ENCODE results near the gene AHCY.
"Not testable (repeated sequence)": the region's sequence is repeated elsewhere in the genome, so short reads cannot be mapped to it uniquely, and the experiment has no call there.

AHCY gene

DNA sequence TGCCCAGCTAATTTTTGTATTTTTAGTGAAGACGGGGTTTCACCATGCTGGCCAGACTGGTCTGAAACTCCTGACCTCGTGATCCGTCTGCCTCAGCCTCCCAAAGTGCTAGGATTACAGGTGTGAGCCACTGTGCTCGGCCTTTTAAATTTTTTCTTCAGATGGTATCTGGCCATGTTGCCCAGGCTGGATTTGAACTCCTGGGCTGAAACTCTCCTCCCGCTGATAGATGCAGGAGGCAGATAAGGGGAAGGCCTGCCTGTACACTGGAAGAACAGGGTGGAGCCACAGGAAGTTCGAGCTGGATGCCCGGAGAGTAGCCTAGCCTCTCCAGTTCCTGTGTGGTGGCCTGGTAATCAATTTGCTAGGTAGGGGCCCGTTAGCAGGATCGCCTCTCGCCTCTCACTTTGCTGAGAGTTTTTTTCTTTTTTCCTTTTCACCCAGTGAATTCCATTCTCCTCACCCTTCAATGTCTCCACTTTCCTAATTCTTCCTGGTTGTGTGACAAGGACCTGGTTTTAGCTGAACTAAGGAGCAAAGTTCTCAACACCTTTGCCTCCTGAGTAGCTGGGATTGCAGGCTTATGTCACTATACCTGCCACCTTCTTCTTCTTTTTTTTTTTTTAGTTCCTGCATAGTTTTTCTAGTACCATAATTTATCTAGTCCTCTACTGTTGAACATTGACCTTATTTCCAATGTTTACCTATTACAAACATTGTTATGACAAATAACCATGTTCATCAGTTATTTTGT lies 40.5 kb upstream of the AHCY start:
- no peaks in the 10 kb centered on the region for H3K36me3 ChIP-seq (ENCODE audit: insufficient read depth, insufficient read length, low read length)
- no peak overlapping the region for H3K9ac ChIP-seq (ENCODE audit: insufficient read length, low read depth)
- H3K27me3 ChIP-seq (ENCODE audit: insufficient read depth, insufficient read length): no peaks in the 10 kb centered on the region
- peaks cover 2% of the 10 kb centered on the region for H3K4me1 ChIP-seq (ENCODE audit: insufficient read depth, insufficient read length)
- no peak for TF ChIP-seq SUZ12 (IDR thresholded peaks at IDR 0.05; ENCODE audit: extremely low read depth, insufficient read depth, insufficient read length)
- TF ChIP-seq YY1 (IDR thresholded peaks at IDR 0.05; ENCODE audit: insufficient read depth, insufficient read length): no peak
- TF ChIP-seq ZNF274 (IDR thresholded peaks at IDR 0.05; ENCODE audit: low read depth, low read length): no peak
- no peak for DNase-seq (ENCODE audit: low read depth, low spot score)
- H3K9me3 ChIP-seq (ENCODE audit: insufficient read depth, low read length): no peaks in the 10 kb centered on the region
- no peak overlapping the region for H3K4me3 ChIP-seq (ENCODE audit: insufficient read length, low read depth)

- H3K4me1 ChIP-seq (ENCODE audit: insufficient read depth, insufficient read length); H3K9ac ChIP-seq (ENCODE audit: insufficient read length, low read depth); H3K4me3 ChIP-seq (ENCODE audit: insufficient read length, low read depth); H3K9me3 ChIP-seq (ENCODE audit: insufficient read depth, low read length); H3K27me3 ChIP-seq (ENCODE audit: insufficient read depth, insufficient read length); H3K36me3 ChIP-seq (ENCODE audit: insufficient read depth, insufficient read length, low read length); DNase-seq (ENCODE audit: low read depth, low spot score): not testable (repeated sequence)
Measured at GRCh38 chr20:34341199-34341598, 38.0 kb upstream of the AHCY start.

- not testable (repeated sequence) for H3K36me3 ChIP-seq (ENCODE audit: insufficient read depth, insufficient read length, low read length); H3K9ac ChIP-seq (ENCODE audit: insufficient read length, low read depth); DNase-seq (ENCODE audit: low read depth, low spot score); H3K9me3 ChIP-seq (ENCODE audit: insufficient read depth, low read length); H3K27me3 ChIP-seq (ENCODE audit: insufficient read depth, insufficient read length); H3K4me1 ChIP-seq (ENCODE audit: insufficient read depth, insufficient read length); H3K4me3 ChIP-seq (ENCODE audit: insufficient read length, low read depth)
Measured at GRCh38 chr20:34340726-34341125, 37.6 kb upstream of the AHCY start.

- Histone ChIP-seq H3K4me3 (ENCODE audit: insufficient read length, low read depth) (no peak overlapping the region), H3K36me3 (ENCODE audit: insufficient read depth, insufficient read length, low read length) (no peaks in the 10 kb centered on the region), H3K9ac (ENCODE audit: insufficient read length, low read depth) (no peak overlapping the region), H3K9me3 (ENCODE audit: insufficient read depth, low read length) (no peaks in the 10 kb centered on the region), H3K27me3 (ENCODE audit: insufficient read depth, insufficient read length) (no peaks in the 10 kb centered on the region), H3K4me1 (ENCODE audit: insufficient read depth, insufficient read length) (no peaks in the 10 kb centered on the region)
- no peak for TF ChIP-seq YY1 (IDR thresholded peaks at IDR 0.05; ENCODE audit: insufficient read depth, insufficient read length)
- no peak for TF ChIP-seq ZNF274 (IDR thresholded peaks at IDR 0.05; ENCODE audit: low read depth, low read length)
- TF ChIP-seq SUZ12 (IDR thresholded peaks at IDR 0.05; ENCODE audit: extremely low read depth, insufficient read depth, insufficient read length): no peak
- DNase-seq (ENCODE audit: low read depth, low spot score): no peak
Measured at GRCh38 chr20:34337982-34338726, 35.0 kb upstream of the AHCY start.

GRCh38 chr20:34337544-34337943 lies 34.4 kb upstream of the AHCY start:
- Histone ChIP-seq H3K4me1 (ENCODE audit: insufficient read depth, insufficient read length) (no peaks in the 10 kb centered on the region), H3K9me3 (ENCODE audit: insufficient read depth, low read length) (peaks cover 2% of the 10 kb centered on the region; the same call in 1 of the 2 replicates), H3K36me3 (ENCODE audit: insufficient read depth, insufficient read length, low read length) (no peaks in the 10 kb centered on the region), H3K4me3 (ENCODE audit: insufficient read length, low read depth) (no peak overlapping the region), H3K9ac (ENCODE audit: insufficient read length, low read depth) (no peak overlapping the region), H3K27me3 (ENCODE audit: insufficient read depth, insufficient read length) (no peaks in the 10 kb centered on the region)
- no peak for DNase-seq (ENCODE audit: low read depth, low spot score)
- no peak for TF ChIP-seq ZNF274 (IDR thresholded peaks at IDR 0.05; ENCODE audit: low read depth, low read length)

DNA sequence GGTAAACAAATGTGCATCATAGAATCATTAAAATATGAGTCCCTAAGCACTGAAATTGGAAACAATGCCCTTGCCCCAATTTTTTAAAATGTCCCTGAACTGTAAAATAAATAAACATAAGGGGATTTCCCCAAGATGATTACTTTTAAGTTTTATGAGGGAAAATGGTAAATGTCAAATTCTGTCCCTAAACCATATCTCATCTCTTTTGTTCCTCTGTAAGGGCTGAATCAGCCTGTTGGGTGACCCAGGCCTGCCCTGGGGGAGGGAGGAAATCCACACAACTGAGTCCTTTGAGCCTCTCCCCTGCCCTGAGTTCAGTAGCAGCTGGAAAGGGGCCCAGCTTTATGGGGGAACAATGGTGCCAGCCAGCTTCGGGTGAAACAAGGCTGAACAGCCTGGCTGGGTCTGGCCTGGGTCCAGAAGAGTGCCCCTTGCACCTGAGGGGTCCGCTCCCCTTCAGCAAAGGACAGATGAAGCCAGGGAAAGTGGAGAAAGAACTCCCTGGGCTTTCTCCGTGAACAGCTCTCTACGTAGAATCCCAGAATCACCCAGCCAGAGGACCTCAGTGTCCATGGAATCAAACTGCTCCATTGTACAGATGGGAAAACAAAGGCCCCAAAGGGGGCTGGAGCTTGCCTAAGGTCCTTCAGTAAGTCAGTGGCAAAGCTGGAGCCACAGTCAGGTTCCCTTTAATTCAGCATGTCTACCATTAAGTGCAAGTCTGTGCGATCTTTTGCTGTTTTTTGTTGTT lies 31.7 kb upstream of the AHCY start:
- TF ChIP-seq YY1 (IDR thresholded peaks at IDR 0.05; ENCODE audit: insufficient read depth, insufficient read length) (no peak), SUZ12 (IDR thresholded peaks at IDR 0.05; ENCODE audit: extremely low read depth, insufficient read depth, insufficient read length) (no peak), ZNF274 (IDR thresholded peaks at IDR 0.05; ENCODE audit: low read depth, low read length) (no peak)
- Histone ChIP-seq H3K9me3 (ENCODE audit: insufficient read depth, low read length) (peaks cover 11% of the 10 kb centered on the region; the same call in 1 of the 2 replicates), H3K4me3 (ENCODE audit: insufficient read length, low read depth) (no peak overlapping the region), H3K27me3 (ENCODE audit: insufficient read depth, insufficient read length) (no peaks in the 10 kb centered on the region), H3K9ac (ENCODE audit: insufficient read length, low read depth) (no peak overlapping the region), H3K4me1 (ENCODE audit: insufficient read depth, insufficient read length) (no peaks in the 10 kb centered on the region), H3K36me3 (ENCODE audit: insufficient read depth, insufficient read length, low read length) (no peaks in the 10 kb centered on the region)
- no peak for DNase-seq (ENCODE audit: low read depth, low spot score)

GRCh38 chr20:34333786-34334185 lies 30.6 kb upstream of the AHCY start:
- no peak overlapping the region for H3K4me3 ChIP-seq (ENCODE audit: insufficient read length, low read depth)
- no peak for TF ChIP-seq ZNF274 (IDR thresholded peaks at IDR 0.05; ENCODE audit: low read depth, low read length)
- no peak for TF ChIP-seq YY1 (IDR thresholded peaks at IDR 0.05; ENCODE audit: insufficient read depth, insufficient read length)
- no peak for TF ChIP-seq SUZ12 (IDR thresholded peaks at IDR 0.05; ENCODE audit: extremely low read depth, insufficient read depth, insufficient read length)
- peaks cover 11% of the 10 kb centered on the region; the same call in 1 of the 2 replicates for H3K9me3 ChIP-seq (ENCODE audit: insufficient read depth, low read length)
- no peaks in the 10 kb centered on the region for H3K27me3 ChIP-seq (ENCODE audit: insufficient read depth, insufficient read length)
- H3K9ac ChIP-seq (ENCODE audit: insufficient read length, low read depth): no peak overlapping the region
- H3K4me1 ChIP-seq (ENCODE audit: insufficient read depth, insufficient read length): no peaks in the 10 kb centered on the region
- no peaks in the 10 kb centered on the region for H3K36me3 ChIP-seq (ENCODE audit: insufficient read depth, insufficient read length, low read length)
- no peak for DNase-seq (ENCODE audit: low read depth, low spot score)

Measured in NT2/D1 (cell line).